Esophagus squamous epithelium (tissue), 4 donors: ENCODE results near the gene TSPAN12.

Experiments used
- POLR2A ChIP-seq, 4 donors: fragments of 450-650 bp; IDR thresholded peaks; one replicate each; pipeline ENCODE4 v1.6.1; 2017; ENCODE audit warnings: antibody characterized with exemption in 4 of 4, mild to moderate bottlenecking in 4 of 4, moderate library complexity in 3 of 4
- TF ChIP-seq, protein P1 (sequence below), 6 experiments: fragments of 450-650 bp in 4 of 6; fragments of 200-600 bp in 2 of 6; sonication (generic) in 2 of 6; IDR thresholded peaks; one replicate each; pipeline ENCODE4 v1.5.1; 2016 to 2019; ENCODE audit warnings: antibody characterized with exemption in 6 of 6, mild to moderate bottlenecking in 4 of 6, moderate library complexity in 4 of 6

DNA sequence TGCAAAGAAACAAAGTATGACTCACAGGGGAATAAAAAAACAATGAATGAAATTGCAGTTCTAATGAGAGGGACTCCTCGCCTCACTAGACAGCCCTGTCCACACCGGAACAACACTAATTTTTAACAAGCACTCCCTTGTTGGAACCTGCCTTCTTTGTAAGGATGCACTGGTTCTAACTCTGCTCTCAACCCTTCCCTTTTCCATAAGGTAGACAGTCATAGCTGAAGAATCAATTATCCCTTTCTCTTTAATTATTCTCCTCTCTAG, 65.1 kb downstream of the TSPAN12 start:
- TF ChIP-seq, protein P1, sequence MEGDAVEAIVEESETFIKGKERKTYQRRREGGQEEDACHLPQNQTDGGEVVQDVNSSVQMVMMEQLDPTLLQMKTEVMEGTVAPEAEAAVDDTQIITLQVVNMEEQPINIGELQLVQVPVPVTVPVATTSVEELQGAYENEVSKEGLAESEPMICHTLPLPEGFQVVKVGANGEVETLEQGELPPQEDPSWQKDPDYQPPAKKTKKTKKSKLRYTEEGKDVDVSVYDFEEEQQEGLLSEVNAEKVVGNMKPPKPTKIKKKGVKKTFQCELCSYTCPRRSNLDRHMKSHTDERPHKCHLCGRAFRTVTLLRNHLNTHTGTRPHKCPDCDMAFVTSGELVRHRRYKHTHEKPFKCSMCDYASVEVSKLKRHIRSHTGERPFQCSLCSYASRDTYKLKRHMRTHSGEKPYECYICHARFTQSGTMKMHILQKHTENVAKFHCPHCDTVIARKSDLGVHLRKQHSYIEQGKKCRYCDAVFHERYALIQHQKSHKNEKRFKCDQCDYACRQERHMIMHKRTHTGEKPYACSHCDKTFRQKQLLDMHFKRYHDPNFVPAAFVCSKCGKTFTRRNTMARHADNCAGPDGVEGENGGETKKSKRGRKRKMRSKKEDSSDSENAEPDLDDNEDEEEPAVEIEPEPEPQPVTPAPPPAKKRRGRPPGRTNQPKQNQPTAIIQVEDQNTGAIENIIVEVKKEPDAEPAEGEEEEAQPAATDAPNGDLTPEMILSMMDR (IDR thresholded peaks at IDR 0.05), result no peak
- no peak for TF ChIP-seq POLR2A (IDR thresholded peaks at IDR 0.05)
